ES-I3 (cell line): ENCODE data around the gene RNU2-63P.
"Not testable (repeated sequence)": the region's sequence is repeated elsewhere in the genome, so short reads cannot be mapped to it uniquely, and the experiment has no call there.

Experiments used
- H3K36me3 ChIP-seq: 2 replicates; pipeline ENCODE4 v1.6.1; 2013; ENCODE audit warnings: mild to moderate bottlenecking, low read length, control low read depth, moderate library complexity; ENCODE audit not compliant: insufficient read depth
- H3K4me1 ChIP-seq: 2 replicates; pipeline ENCODE4 v1.6.1; 2013; ENCODE audit warnings: mild to moderate bottlenecking, control low read depth, low read length; ENCODE audit not compliant: insufficient read depth
- H3K9ac ChIP-seq: 2 replicates; pipeline ENCODE4 v1.6.1; 2013; ENCODE audit warnings: low read depth, mild to moderate bottlenecking, low read length, moderate library complexity
- H3K9me3 ChIP-seq: 2 replicates; pipeline ENCODE4 v1.6.1; 2013; ENCODE audit warnings: mild to moderate bottlenecking, low read length, moderate library complexity; ENCODE audit not compliant: control insufficient read depth, insufficient read depth

Gene RNU2-63P

DNA sequence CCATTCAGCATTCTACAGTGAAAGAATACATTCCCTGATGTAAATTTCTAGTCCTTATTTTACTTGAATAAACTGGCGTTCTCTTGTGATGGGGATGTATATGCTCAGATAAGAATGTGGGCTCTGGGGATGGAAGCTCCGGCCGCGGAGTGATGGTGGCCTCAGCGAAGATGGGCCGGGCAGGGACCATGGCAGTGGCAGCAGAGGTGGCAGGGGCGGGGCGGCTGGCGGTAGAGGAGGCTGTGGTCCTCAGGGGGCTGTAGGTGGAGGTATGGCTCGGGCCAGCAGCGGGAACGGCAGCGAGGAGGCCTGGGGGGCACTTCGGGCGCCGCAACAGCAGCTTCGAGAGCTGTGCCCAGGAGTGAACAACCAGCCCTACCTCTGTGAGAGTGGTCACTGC lies 44.0 kb downstream of the RNU2-63P start:
- H3K9me3 ChIP-seq, H3K4me1 ChIP-seq, H3K36me3 ChIP-seq, H3K9ac ChIP-seq: not testable (repeated sequence)
